ENCODE results near the gene LRP11.
"Not testable (repeated sequence)": the region's sequence is repeated elsewhere in the genome, so short reads cannot be mapped to it uniquely, and the experiment has no call there.

LRP11 gene, protein sequence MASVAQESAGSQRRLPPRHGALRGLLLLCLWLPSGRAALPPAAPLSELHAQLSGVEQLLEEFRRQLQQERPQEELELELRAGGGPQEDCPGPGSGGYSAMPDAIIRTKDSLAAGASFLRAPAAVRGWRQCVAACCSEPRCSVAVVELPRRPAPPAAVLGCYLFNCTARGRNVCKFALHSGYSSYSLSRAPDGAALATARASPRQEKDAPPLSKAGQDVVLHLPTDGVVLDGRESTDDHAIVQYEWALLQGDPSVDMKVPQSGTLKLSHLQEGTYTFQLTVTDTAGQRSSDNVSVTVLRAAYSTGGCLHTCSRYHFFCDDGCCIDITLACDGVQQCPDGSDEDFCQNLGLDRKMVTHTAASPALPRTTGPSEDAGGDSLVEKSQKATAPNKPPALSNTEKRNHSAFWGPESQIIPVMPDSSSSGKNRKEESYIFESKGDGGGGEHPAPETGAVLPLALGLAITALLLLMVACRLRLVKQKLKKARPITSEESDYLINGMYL

DNA sequence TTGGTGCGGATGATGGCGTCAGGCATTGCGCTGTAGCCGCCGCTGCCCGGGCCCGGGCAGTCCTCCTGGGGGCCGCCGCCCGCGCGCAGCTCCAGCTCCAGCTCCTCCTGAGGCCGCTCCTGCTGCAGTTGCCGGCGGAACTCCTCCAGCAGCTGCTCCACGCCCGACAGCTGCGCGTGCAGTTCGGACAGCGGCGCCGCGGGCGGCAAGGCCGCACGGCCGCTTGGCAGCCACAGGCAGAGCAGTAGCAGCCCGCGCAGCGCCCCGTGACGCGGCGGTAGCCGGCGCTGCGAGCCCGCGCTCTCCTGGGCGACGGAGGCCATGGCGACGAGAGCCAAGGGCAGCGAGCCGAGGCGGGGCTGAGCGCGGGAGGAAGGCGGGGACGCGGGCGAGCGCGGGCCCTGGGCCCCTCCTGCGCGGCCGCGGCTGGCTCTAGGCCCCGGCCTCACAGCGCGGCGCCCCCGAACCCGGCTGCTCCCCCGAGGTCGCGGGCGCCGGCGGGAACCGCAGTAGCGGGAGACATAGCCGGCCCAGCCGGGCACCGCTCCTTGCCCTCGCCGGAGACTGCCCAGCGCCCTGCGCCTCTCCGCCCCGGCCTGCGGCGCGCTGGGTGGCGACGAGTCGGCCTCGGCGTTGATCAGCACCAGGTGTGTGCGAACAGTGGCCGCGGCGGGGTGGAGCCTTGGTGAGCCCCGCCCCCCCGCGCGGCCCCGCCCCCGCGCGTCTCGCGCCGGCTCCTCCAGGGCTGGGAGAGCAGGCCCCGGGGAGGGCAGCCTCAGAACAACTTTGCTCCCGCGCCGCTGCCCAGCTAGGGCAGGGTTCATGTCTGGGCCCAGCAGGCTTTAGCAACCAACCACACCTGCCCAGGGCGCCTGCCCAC is at the start of gene LRP11:
Gene LRP11 (minus strand): TSS at position 662 of the 880 bp plus-strand sequence. CDS start 339 bp downstream, at position 323.
- DNase-seq (ENCODE audit: low spot score) = peak; percentile 94

DNA sequence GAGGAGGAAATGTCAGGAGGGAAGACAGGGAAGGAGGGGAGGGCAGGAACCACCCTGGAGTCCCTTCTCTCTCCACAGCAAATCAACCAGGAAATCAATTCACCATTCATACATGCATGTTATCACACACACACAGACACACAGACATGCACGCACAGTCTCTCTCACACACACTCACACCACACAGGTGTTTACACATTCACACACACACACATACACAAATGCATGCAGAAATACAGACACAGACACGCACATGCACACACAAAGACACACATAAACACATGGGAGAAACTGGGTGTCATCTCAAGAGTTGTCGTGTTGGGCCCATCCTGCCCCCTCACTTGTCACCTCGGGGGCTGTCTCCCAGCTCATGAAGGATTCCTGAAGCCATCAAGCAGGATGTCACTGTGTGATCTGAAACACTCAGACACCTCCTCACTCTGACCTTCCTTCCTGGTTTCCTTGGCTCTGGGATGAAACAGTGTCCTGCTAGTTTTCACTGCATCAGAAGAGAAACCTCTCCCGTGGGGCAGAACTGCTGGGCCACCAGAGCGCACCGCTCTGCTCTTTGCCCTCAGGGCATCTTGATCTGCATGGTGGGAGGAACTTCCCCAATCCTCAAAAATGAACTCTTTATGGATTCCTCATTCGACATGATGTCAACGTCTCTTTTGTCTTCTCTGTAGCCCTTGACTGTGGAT is 49.5 kb upstream of the LRP11 start:
- no peak for DNase-seq (ENCODE audit: low spot score)

DNA sequence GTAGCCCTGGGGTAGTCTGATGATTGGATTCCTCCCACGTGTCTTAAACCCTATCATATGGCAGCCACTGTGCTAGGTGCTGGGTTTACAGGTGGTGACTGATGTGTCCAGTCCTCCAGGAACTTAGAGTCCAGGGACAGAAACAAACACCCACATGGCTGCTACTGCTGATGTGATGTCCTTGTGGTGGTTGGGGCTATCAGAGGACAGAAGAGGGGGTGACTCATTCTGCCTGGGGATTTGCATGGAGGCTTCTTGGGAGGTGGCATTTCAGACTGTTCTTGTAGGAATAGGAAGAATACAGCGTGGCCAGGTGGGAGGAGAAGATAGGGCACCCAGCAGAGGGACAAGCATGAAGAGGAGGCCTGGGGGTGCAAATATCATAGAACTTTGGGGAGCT is 48.9 kb upstream of the LRP11 start:
- DNase-seq (ENCODE audit: low spot score) = no peak

DNA sequence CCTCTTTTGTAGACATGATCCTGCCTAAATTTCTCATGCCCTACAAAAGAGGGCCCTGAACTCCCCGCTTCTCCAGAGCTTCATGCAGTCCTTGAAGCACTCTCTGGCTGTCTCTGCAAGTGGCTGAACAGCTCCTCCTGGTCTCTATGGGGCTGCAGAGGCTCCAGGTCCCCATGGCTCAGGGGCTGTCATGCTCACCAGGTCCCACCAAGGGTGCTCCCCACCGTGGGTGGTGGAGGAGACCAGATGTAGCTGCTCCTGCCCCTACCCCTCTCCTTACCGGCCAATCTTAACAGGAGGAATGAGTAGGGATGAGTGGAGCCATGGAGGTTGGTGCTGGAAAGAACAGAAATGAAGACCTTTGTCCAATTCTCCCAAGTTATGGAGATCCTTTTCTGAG is 48.5 kb upstream of the LRP11 start:
- DNase-seq (ENCODE audit: low spot score) = not testable (repeated sequence)

DNA sequence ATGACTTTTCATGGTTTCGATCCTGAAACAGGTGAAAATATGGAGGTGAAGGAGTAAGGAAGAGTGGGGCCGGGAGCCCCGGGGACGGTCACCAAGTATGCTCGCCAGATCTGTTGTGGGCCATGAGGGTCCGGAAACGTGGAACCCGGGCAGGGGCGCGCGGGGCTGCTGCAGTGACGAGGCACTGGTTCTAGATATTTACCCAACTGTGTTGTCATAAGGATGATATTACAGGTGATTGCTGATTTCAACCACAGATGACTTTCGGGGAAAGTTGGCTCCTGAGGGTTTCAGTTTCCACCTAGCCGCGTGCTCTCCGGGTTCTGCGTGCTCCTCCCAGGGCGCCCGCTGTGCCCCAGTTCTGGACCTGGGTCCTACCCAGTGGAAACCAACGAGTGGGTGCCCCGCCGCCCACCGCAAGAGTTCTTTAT is 46.6 kb upstream of the LRP11 start:
- no peak for DNase-seq (ENCODE audit: low spot score)

DNA sequence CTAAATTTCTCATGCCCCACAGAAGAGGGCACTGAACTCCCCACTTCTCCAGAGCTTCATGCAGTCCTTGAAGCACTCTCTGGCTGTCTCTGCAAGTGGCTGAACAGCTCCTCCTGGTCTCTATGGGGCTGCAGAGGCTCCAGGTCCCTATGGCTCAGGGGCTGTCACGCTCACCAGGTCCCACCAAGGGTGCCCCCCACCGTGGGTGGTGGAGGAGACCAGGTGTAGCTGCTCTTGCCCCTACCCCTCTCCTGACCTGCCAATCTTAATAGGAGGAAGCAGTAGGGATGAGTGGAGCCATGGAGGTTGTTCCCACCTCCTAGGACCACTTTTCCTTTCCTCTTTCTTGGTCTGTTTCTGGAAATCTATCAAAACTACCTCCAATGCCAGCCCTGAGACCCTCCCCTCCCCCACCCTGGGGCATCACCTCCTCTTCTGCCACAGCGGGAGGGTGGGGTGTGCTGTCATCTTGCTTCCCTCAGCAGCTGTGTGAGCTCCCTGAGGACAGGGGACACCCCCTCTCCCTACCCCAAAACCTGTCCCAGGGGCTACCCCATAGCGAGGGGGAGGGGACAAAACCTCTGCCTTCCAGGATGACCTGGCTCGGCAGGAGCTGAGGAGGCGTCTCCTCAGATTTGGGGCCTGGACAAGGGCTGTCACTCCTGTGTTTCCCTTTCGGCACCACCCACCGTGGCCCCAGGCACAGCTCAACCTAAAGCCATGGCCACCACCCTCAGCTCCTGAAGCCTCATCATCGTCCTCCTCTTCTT is 45.7 kb upstream of the LRP11 start:
- DNase-seq (ENCODE audit: low spot score) = no peak

DNA sequence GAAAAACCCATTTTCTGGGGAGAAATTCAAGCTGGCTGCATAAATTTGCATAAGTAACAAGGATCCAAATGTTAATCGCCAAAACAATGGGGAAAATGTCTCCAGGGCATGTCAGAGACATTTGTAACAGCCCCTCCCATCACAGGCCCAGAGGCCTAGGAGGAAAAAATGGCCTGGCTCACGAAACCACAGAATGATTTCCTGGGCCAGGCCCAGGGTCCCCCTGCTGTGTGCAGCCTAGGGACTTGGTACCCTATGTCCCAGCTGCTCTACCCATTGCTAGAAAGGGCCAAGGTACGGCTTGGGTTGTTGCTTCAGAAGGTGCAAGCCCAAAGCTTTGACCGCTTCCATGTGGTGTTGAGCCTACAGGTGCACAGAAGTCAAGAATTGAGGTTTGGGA is 44.3 kb upstream of the LRP11 start:
- not testable (repeated sequence) for DNase-seq (ENCODE audit: low spot score)

DNA sequence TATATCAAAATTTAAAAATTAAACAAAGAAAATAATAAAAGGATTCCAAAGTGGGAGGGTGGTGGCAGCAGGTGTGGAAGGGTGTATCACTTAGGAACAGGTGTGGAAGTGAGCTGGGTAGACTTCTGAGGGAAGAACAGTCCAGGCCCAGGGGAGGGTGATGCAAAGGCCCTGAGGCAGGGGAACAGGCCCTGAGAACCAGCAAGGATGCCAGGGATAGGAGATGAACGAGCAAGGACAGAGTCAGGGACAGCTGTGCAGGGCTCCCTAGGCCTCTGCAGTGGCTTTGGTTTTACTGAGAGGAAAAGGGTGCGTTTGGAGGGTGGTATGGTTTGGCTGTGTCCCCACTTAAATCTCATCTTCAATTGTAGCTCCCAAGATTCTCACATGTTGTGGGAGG is 43.2 kb upstream of the LRP11 start:
- no peak for DNase-seq (ENCODE audit: low spot score)

DNA sequence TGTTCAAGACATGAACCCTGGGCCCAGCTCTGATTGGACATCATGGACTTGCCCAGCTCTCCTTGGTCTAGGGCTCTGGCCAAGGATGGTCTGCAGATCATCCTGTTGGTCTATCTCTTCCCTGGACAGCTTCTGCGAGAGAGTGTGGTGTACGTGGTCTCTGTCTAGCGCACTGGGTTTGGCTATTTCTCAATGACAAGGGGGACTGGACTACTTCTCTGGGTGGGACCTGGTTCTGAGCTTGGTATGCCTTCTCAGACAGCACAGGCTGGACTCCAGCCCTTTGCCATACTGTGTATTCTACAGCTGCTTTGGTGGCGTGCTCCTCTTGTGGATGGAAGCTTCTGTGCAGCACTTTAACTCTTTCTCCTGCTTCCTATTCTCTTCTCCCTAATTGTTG is 42.2 kb upstream of the LRP11 start:
- DNase-seq (ENCODE audit: low spot score) = no peak

DNA sequence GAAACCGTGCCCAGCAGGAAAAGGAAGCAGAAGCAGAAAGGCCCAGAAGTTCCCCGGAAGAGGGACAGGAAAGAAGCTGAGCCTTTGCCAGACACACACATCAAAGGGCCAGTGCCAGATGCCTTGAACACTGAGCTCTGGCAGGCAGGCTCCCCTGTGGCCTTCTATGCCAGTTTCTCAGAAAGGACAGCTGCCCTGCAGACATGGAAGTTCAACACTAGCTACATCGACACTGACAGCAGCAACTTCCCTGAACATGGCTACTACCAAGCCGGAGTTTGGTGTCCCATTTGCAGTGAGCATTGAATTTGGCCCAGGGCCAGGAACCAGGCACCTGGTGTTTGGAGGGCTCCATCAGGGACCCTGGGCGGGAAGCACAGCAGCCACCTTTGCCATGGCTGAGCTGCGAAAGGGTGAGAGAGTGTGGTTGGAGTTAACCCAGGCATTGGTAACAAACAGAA is 41.8 kb upstream of the LRP11 start:
- DNase-seq (ENCODE audit: low spot score) = no peak

DNA sequence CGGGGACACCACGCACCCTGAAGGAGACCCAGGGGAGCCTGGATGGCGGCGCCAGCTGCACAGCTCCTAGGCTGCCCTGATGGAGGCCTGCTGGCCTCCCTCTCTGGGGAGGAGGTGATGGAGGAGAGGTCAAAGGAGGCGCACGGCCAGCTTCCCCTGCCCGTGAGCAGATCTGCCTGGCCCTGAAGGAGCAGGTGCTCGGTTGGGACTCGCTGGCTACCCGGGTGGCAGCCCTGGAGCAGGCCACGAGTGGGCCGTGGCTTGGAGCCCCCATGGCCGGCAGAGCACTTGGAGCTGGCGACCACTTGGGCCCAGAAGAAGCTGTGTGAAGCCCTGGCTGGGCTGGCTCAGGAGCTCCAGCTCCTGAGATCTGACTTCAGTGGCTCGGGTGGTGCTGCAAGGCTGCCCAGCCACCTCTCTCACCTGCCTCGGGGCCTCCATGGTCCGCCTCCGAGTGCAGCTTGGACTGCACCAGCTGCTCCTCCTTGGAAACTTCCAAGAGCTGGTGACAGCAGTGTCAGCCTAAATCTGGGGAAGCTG is 41.3 kb upstream of the LRP11 start:
- no peak for DNase-seq (ENCODE audit: low spot score)

DNA sequence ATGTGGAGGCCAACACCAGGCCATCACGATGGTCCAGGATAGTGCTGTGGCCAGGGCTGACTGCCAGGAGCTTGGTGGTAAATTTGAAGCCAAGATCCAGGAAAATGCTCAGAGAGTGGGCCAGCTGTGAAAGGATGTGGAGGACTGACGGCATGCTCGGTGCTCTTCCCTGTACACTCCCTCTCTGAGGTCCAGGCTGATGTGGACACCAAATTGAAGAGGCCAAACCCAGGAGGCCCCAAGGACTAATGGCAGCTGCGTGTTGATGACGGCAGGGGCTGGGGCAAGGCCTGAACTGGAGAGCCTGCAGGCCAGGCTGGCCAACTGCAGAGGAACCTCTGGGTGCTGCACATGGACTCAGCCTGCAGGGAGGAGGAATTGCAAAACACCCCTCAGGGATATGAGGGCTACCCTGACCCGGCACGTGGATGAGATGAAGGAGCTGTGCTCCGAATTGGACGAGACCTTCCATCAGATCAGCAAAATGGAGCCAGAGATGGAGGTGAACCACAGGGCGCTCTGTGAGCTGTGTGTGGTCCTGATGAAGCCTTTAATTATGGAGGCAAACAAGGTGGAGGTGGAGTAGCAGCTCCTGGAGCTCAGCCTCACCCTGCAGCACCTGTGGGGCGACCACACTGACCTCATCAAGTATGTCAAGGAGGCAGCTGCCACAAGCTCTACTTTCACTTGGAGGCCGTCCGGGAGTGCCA is 40.7 kb upstream of the LRP11 start:
- no peak for DNase-seq (ENCODE audit: low spot score)

DNA sequence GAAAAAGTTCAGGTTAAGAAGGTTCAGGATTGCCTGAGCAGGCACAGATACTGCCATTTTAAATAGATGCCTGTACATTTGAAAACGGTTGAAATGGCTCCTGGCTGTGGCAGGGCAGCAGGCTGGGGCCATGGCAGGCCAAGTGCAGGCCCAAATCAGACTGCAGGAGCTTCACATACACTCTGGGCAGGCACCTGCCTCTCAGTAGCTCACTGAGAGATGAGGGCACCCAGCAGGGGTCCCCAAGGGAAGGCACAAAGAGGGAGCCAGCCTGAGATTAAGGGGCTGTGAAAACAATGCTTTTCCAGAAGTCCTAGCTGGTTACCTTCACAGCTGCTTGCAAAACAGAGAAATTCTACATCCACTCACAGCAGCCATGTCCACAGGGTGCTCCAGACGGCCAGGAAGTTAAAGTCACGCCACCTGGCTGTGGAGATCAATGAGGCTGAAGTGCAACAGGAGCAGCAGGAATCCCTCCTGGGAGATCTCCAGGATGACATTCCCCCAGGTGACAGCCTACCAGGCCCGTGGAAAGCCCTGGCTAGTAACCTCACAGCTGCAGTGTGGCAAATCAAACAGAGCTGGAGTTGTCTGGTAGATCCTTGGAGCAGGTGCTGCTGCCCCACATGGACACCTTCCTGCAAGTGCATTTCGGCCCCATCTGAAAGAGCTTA is 39.9 kb upstream of the LRP11 start:
- DNase-seq (ENCODE audit: low spot score) = no peak

DNA sequence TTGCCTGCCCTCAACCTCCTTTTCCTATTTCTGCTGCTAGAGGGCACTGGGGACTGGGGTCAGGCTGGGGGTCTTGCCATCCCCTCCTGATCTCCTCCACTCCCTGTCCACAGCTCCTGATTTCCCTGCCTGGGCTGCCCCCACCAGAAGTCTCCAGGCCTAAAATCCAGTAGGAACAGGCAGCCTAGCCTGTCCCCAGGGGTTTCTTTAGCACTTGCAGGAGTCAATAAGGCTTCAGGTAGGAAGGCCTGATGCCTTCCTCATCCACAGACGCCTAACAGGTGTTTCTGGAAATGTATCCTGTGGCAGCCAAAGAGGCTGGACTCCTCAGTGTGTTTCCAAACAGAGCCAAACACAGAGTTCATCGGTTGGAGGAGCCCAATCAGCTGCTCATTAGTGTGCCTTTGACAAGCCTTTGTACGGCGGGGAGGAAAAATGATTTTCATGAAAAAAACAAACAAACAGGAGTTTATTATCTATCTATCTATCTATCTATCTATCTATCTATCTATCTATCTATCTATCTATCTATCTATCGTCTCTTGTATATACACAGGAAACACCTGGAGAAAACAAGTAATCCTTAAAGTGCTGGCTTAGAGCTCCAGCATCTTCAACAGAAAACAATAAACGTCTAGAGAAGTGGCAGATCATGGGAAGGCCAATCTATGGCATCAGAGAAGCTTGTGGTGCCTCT is 37.4 kb upstream of the LRP11 start:
- no peak for DNase-seq (ENCODE audit: low spot score)

DNA sequence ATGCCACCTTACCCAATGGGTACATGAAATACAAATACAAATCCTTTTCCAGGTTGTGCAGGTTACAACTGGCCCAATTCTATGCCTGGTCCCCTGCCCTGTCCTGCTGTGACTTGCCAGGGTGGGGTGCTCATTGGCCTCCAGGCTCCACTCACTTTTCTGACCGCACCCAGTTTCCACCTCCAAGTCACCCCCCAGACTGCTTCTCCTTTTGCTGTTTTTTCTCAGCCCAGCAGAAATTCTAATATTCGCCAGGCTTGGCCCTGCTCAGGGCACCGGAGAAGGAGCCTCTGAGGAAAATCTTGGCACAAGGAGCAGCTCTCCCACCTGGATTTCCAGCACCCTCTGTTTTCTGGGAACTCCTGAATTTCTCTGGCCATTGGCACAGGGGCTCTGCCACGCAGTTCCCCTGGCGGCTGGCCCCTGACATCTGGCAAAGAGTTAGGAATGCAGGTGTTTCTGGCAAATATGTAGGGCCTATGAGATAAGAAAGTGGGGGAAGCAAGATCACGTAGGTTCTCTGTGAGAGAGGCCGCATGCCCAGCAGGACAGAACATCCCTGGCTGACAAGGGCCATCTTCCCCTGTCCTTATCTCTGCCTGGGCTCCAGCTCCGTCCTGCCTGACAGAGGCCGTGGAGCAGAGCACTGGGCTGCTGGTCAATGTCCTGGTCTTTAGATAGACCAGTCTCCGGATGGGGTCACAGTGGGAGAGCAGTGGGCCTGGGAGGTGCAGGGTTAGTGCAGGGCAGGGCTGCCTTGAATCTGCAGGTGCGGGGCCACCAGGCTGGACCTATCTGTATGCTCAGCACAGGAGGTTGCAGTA is 36.7 kb upstream of the LRP11 start:
- DNase-seq (ENCODE audit: low spot score) = no peak

DNA sequence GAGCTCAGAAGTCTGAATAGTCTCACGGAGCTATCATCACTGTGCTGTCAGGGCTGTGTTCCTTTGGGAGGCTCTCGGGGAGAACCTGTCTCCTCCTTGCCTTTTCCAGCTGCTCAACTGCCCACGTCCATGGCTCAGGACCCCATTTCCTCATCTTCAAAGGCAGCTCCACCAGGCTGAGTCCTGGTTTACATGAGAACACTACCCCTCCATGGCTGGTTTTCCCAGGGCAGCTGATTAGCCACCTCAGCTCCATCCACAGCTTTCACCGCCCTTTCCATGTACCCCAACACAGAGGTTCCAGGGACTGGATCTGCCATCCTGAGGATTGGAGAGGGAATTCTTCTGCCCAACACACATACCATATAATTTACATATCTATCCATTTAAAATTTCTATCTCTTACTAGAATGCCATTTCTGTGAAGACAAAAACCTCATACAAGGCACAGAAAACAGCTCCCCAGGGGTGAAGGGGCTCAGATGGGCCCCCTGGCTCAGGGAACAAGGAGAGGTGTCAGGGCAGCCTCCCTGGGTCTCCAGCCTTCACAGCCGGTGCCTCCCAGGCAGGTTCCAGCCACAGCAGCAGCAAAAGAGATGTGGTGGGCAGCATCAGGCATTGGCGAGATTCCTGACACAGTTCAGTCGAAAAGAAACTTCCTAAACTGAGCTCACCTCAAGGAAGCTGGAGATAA is 35.9 kb upstream of the LRP11 start:
- DNase-seq (ENCODE audit: low spot score) = no peak

DNA sequence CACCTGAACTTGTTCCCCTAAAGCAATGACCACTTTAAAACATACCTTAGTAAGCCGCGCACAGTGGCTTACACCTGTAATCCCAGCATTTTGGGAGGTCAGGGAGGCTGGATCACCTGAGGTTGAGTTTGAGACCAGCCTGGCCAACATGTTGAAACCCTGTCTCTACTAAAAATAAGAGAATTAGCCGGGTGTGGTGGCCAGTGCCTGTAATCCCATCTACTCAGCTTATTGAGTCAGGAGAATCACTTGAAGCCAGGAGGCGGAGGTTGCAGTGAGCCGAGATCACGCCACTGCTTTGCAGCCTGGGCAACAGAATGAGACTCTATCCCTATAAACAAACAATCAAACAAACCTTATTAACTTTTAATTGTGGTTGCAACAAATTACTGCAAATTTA is 35.3 kb upstream of the LRP11 start:
- DNase-seq (ENCODE audit: low spot score) = no peak

DNA sequence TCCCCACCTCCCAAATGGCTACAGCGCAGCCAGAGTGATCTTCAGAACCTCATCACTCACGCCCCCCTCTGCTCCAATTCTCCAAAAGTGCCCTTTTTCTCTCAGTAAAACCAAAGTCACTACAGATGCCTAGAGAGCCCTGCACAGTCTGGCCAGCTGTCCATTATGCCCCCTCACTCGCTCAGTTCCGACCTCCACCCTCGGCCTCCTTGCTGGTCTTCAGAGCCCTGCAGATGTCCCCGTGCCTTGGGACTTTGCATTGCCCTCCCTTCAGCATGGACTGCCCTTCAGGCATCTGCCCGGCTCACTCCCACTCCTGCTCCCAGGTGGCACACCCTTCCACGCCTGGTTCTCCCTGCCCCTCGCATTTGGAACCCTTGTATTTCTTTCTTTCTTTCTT is 34.8 kb upstream of the LRP11 start:
- no peak for DNase-seq (ENCODE audit: low spot score)
